Common myeloid progenitor, CD34-positive (primary cell): ENCODE measurements around the gene CEACAM5.

Source experiments
- CTCF ChIA-PET: fragments of 350-600 bp; sonication (Branson Sonifier 250); formaldehyde crosslinking; loops from one replicate; lab custom pipeline; 2021; ENCODE audit warnings: antibody characterized with exemption; lab: Charles Lee
- POLR2A ChIA-PET: fragments of 350-600 bp; sonication (Branson Sonifier 250); formaldehyde crosslinking; loops from one replicate; lab custom pipeline; 2021; ENCODE audit warnings: antibody characterized with exemption; lab: Charles Lee
- DNase-seq, 3 donors: peaks; one replicate each; pipeline versions ENCODE4 v3.0.0 to v3.0.0-alpha.2; 2013
- H3K27ac ChIP-seq, 2 experiments: 1 replicate in 1 of 2; 2 replicates in 1 of 2; pipeline ENCODE4 v1.7.0; 2013; ENCODE audit warnings: inconsistent platforms in 2 of 2, low read length in 2 of 2, mild to moderate bottlenecking in 2 of 2, low read depth in 1 of 2, moderate library complexity in 1 of 2; ENCODE audit not compliant: severe bottlenecking in 2 of 2, insufficient read depth in 1 of 2, poor library complexity in 1 of 2
- H3K27me3 ChIP-seq, 5 experiments: replicated peaks in 2 of 5; 1 replicate in 3 of 5; 2 replicates in 2 of 5; pipeline versions ENCODE4 v1.6.1 to v1.7.0; 2013; ENCODE audit warnings: low read length in 4 of 5, mild to moderate bottlenecking in 2 of 5, moderate library complexity in 2 of 5, inconsistent platforms in 1 of 5; ENCODE audit not compliant: insufficient read depth in 5 of 5, control insufficient read depth in 4 of 5
- H3K36me3 ChIP-seq, 4 experiments: 1 replicate in 2 of 4; 2 replicates in 2 of 4; pipeline versions ENCODE4 v1.6.1 to v1.7.0; 2013; ENCODE audit warnings: low read length in 3 of 4, control low read depth in 1 of 4, mild to moderate bottlenecking in 1 of 4; ENCODE audit not compliant: control insufficient read depth in 4 of 4, insufficient read depth in 4 of 4
- H3K4me1 ChIP-seq, 4 experiments: 1 replicate in 3 of 4; 2 replicates in 1 of 4; pipeline versions ENCODE4 v1.6.1 to v1.7.1; 2013; ENCODE audit warnings: low read length in 3 of 4, mild to moderate bottlenecking in 3 of 4, control low read depth in 1 of 4, inconsistent platforms in 1 of 4, moderate library complexity in 1 of 4; ENCODE audit not compliant: control insufficient read depth in 4 of 4, insufficient read depth in 4 of 4; ENCODE audit errors: control extremely low read depth in 1 of 4
- H3K4me3 ChIP-seq, 7 experiments: 1 replicate in 4 of 7; 2 replicates in 3 of 7; pipeline versions ENCODE4 v1.5.1 to v1.7.0; 2013; ENCODE audit warnings: mild to moderate bottlenecking in 7 of 7, low read length in 6 of 7, moderate library complexity in 6 of 7, inconsistent platforms in 2 of 7, low read depth in 2 of 7, control low read depth in 1 of 7; ENCODE audit not compliant: insufficient read depth in 4 of 7, control insufficient read depth in 1 of 7; ENCODE audit errors: extremely low read depth in 1 of 7
- H3K9me3 ChIP-seq, 5 experiments: 1 replicate in 4 of 5; 2 replicates in 1 of 5; pipeline versions ENCODE4 v1.6.1 to v1.7.1; 2013; ENCODE audit warnings: low read length in 4 of 5, mild to moderate bottlenecking in 2 of 5, inconsistent platforms in 1 of 5, low read depth in 1 of 5, moderate library complexity in 1 of 5; ENCODE audit not compliant: control insufficient read depth in 4 of 5, insufficient read depth in 2 of 5; ENCODE audit errors: control extremely low read depth in 1 of 5
- WGBS: methylation state at CpG from one replicate; pipeline ENCODE4 v1.1.5; 2013; ENCODE audit not compliant: insufficient coverage; 5-methylcytosine and 5-hydroxymethylcytosine counted together

Gene CEACAM5

DNA sequence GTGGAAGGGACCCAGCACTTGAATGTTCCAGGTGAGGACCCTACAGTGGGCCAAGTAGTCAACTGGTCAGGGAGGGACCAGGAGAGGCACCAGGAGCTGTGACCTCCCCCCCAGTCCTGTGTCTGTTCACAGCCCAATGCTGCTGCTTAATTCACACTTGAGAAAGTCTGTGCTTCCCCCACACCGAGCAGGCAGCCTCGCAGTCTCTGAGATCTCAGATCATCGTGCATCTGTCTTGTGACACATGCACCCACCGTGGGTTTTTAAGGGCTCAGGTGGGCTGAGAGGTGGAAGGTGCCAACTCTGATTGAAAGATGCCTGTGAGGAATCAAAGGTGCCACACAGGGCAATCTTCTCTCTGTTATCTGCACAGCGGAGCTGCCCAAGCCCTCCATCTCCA, 6.2 kb downstream of the CEACAM5 start:
- no peak overlapping the region for H3K4me3 ChIP-seq
- ChIA-PET CTCF (interaction anchor here (2.7 kb wide), 1 partner anchor 8 kb away, joined by 18 read pairs; no protein-coding TSS in a partner anchor), POLR2A (no interaction called here)
- peaks cover 0 to 21% (median 10%) of the 10 kb centered on the region in 5 experiments for H3K27me3 ChIP-seq
- no peak for DNase-seq
- no peaks in the 10 kb centered on the region for H3K36me3 ChIP-seq
- WGBS = 96% methylated on average over 3 of the region's 5 CpGs
- H3K9me3 ChIP-seq = no peaks in the 10 kb centered on the region
- H3K27ac ChIP-seq = no peak overlapping the region
- no peaks in the 10 kb centered on the region for H3K4me1 ChIP-seq

DNA sequence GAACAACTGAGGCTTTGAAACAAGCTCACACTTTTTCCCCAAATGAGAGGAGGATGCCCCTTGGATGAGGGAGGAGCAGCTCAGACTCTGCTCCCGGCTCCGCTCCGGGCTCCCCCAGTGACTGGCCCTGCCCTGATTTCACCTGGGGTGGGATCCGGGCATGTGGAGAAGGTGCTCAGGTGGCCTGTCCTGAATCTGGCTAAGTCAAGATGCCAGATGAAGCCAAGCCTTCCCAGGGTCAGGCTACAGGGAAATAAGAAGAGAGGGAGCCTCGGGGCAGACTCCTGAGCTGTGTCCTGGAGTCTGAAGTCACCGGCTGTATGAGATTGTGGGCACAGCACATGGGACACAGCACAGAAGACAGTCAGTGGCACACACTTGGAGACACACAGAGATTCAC, 10.3 kb downstream of the CEACAM5 start:
- Histone ChIP-seq H3K36me3 (no peaks in the 10 kb centered on the region), H3K4me3 (no peak overlapping the region), H3K27ac (no peak overlapping the region), H3K27me3 (peaks cover 0 to 12% (median 10%) of the 10 kb centered on the region in 5 experiments), H3K9me3 (no peaks in the 10 kb centered on the region), H3K4me1 (no peaks in the 10 kb centered on the region)
- no peak for DNase-seq
- CTCF ChIA-PET = interaction anchor here (1.3 to 1.4 kb wide), 2 partner anchors 11 to 12 kb away, joined by 3 to 6 read pairs; no protein-coding TSS in a partner anchor
- POLR2A ChIA-PET = no interaction called here
- 89% methylated on average over 6 of the region's 6 CpGs for WGBS

DNA sequence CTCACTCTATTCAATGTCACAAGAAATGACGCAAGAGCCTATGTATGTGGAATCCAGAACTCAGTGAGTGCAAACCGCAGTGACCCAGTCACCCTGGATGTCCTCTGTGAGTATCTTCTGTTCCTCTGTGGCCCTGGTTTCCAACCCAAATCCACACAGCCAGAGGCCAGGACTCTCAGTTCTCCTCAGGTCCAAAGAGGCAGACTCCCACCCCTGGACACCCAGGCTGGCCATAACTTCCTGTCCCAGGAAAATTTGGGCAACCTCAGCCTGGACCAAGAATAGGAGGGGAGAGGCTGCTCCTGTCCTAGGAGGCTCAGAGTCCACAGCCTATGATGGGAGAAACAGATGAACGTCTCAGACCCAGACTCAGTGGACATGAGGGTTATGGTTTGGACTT, 11.7 kb downstream of the CEACAM5 start:
- Histone ChIP-seq H3K27me3 (peaks cover 0 to 11% (median 8%) of the 10 kb centered on the region in 5 experiments), H3K36me3 (no peaks in the 10 kb centered on the region), H3K27ac (no peak overlapping the region), H3K4me3 (no peak overlapping the region), H3K9me3 (no peaks in the 10 kb centered on the region), H3K4me1 (no peaks in the 10 kb centered on the region)
- no peak for DNase-seq
- ChIA-PET POLR2A (no interaction called here), CTCF (no interaction called here)
- 85% methylated on average over 2 of the region's 3 CpGs for WGBS

DNA sequence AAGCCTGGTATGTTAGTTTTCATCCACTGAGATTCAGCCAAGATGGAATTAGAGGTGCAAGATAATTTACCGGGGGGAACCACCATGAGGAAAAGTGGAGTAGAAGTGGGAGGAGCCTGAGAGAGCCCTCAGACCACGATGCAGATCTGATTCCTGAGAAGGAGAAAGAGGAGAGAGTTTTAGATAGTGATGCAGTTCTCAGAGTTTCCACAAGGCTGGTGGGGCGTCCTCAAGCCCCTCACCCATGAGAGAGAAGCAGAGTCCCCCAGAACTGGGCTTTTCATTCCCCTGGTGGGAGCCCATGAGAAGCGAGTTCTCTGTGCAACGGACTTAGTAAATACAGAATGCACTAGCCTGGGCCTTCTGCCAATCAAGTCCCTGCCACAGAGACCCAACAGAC, 18.1 kb downstream of the CEACAM5 start:
- Histone ChIP-seq H3K27me3 (peaks cover 0 to 8% (median 7%) of the 10 kb centered on the region in 5 experiments), H3K4me3 (no peak overlapping the region), H3K27ac (no peak overlapping the region), H3K9me3 (no peaks in the 10 kb centered on the region), H3K4me1 (no peaks in the 10 kb centered on the region), H3K36me3 (no peaks in the 10 kb centered on the region)
- CTCF ChIA-PET = interaction anchor here (1.0 kb wide), 1 partner anchor 14 kb away, joined by 3 read pairs; no protein-coding TSS in a partner anchor
- no peak for DNase-seq
- POLR2A ChIA-PET = no interaction called here
- 43% methylated on average over 4 of the region's 5 CpGs for WGBS

DNA sequence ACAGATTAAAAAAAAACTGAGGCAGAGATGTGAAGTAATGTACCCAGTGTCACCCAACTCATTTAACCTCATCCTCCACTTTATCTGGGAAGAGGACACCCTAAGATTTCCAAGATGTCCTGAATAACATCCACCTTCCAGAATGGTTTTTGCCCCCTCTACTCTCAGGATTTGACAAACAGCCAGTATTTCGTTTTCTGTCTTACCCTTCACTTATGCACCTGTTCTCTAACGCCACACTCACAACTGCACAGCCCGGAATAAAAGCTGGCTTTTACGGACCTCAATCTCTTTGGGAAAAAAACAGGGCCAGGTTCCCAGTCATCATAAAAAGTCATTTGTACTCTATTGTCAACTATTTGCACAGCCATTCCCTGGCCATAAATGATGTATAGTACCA, 25.7 kb downstream of the CEACAM5 start:
- CTCF ChIA-PET = interaction anchor here (0.6 to 2.4 kb wide), 3 partner anchors 12 to 1239 kb away, joined by 3 to 6 read pairs (median 3); no protein-coding TSS in a partner anchor
- H3K4me3 ChIP-seq = no peak overlapping the region
- POLR2A ChIA-PET = no interaction called here
- peaks cover 0 to 8% (median 2%) of the 10 kb centered on the region in 5 experiments for H3K27me3 ChIP-seq
- H3K36me3 ChIP-seq = no peaks in the 10 kb centered on the region
- DNase-seq = no peak
- no peak overlapping the region for H3K27ac ChIP-seq
- 100% methylated on average over 2 of the region's 4 CpGs for WGBS
- H3K9me3 ChIP-seq = no peaks in the 10 kb centered on the region
- no peaks in the 10 kb centered on the region for H3K4me1 ChIP-seq

DNA sequence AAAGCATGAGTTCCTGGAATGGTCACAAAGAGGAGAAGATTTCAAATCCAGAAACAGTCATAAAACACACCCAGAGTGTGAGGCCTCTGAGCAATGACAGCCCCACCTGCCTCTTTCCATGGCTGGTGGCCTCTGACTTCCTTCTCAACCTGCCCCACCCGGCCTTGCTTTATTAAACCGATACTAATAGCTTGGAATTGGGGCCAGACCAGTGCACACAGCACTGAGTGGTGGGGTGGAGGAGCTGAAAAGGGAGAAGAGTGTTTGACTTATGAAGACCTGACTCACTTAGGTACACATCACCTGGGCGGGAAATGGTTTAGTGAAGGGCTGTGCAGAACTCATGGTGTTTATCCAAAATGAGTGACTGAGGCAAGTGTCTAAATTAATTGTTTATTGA, 26.2 kb downstream of the CEACAM5 start:
- 93% methylated on average over 2 of the region's 3 CpGs for WGBS
- H3K4me1 ChIP-seq = no peaks in the 10 kb centered on the region
- H3K4me3 ChIP-seq = no peak overlapping the region
- H3K27ac ChIP-seq = no peak overlapping the region
- no peaks in the 10 kb centered on the region for H3K36me3 ChIP-seq
- POLR2A ChIA-PET = interaction anchor here (0.6 kb wide), 1 partner anchor 66 kb away, joined by 3 read pairs; no protein-coding TSS in a partner anchor
- H3K27me3 ChIP-seq = peaks cover 0 to 8% (median 2%) of the 10 kb centered on the region in 5 experiments
- DNase-seq = no peak
- no peaks in the 10 kb centered on the region for H3K9me3 ChIP-seq
- CTCF ChIA-PET = interaction anchor here (1.3 to 2.4 kb wide), 2 partner anchors 11 to 17 kb away, joined by 3 to 6 read pairs; no protein-coding TSS in a partner anchor

DNA sequence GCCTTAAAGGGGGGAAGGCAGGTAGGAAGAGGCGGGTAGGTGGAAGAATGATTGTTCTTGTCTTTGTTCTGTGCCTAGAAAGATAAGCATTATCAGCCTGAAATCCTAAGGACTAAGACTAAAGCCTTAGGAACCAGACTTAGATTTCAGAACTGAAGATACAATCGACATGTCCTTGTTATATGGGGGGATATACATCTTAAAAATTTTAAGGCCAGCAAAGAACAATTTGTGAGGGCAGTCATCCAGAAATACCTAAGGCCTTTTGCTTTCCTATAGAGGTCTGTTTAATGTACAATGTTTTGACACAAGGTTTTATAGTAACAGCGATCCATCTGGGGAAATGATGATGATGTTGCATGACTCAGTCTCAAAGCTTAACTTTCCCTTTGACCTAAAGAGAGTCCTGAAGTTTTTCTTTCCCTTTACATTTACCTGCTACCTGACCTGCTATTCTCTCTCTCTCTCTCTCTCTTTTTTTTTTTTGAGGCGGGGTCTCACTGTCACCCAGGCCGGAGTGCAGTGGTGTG, 26.7 kb downstream of the CEACAM5 start:
- Histone ChIP-seq H3K36me3 (no peaks in the 10 kb centered on the region), H3K27me3 (peaks cover 0 to 8% (median 2%) of the 10 kb centered on the region in 5 experiments), H3K9me3 (no peaks in the 10 kb centered on the region), H3K27ac (no peak overlapping the region), H3K4me1 (no peaks in the 10 kb centered on the region), H3K4me3 (no peak overlapping the region)
- WGBS = 90% methylated on average over 3 of the region's 5 CpGs
- POLR2A ChIA-PET = interaction anchor here (0.6 kb wide), 1 partner anchor 67 kb away, joined by 3 read pairs; no protein-coding TSS in a partner anchor
- no peak for DNase-seq
- CTCF ChIA-PET = interaction anchor here (1.1 to 2.4 kb wide), 4 partner anchors 11 to 18 kb away, joined by 3 to 6 read pairs (median 3); no protein-coding TSS in a partner anchor
